Measurements from ENCODE around the gene SREK1IP1.

Gene SREK1IP1

DNA sequence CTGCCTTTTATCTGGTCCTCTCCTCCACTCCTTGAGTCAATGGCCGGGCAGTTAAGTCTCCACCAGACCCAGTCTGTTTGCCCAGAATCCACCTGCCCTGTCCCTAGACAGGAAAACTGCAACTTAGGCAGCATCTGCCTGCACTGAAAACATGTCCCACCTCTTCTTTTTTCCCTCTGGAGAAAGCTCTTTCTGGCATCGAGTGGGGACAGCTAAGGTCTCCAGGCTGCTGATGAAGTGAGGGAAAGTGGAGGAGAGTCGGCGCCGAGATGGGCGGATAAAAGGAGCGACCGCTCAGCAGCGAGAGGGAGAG, 78.4 kb downstream of the SREK1IP1 start:
- DNase-seq = peak in 1 of 10 donors; percentile 21
- intact Hi-C loops (cut with DNase I) = no loop called here

DNA sequence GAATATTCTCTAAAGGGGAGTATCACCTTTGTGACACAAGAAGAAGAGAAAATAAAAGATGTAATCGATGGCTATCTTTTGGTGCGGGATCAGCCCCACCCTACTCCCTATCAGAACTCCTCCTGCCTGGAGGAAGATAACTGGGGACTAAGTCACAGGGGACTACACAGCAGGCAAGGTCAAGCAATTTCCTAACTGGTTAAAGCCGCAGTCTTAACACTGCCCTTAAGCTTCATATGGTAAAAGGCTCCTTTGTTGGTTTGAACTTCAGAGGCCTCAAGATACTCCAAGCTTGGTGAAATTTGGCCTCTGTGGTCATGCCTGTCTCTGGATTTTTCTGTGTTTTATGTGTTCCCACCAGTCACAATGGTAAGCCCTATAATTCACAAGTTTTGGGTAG, 79.5 kb downstream of the SREK1IP1 start:
- no peak for DNase-seq
- intact Hi-C loops (cut with DNase I) = no loop called here

DNA sequence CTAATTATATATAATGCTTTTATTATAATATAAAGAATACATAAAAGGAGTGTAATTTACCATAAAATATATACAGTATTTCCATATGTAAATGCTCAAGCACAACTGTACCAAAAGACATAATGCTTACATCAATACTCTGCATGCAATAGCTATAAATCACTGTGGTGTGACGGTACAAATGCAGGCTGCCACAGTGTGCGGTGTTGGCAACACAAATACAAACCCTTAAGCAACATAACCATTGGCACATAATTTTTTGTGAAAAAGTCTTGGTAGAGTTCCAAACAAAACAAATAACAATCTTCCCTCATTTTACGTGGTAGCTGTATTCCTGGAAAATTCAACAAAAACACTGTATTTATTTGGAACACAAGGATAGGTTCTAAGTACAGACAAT, 80.1 kb downstream of the SREK1IP1 start:
- intact Hi-C loops (cut with DNase I) = no loop called here
- no peak for DNase-seq

GRCh38 chr5:64685866-64686265, 82.6 kb downstream of the SREK1IP1 start:
- no peak for DNase-seq
- intact Hi-C loops (cut with DNase I) = no loop called here

DNA sequence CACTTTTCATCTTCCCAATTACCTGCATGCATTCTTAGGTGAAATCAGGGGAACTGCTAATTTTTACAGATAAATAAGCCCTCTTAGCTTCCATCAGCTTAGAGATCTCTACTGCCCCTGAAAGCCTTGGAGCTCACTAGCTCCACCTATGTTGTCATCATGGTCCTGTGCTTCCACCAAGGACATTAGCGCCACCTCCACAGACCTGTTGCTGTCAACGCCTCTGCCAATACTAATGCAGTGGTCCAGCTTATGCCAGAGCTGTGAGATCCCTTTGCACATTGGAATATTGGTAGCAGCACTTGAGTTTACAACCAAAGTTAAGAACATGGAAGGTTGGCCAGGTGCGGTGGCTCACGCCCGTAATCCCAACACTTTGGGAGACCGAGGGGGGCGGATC, 85.9 kb downstream of the SREK1IP1 start:
- no peak for DNase-seq
- intact Hi-C loops (cut with DNase I) = no loop called here

GRCh38 chr5:64680289-64680688, 88.2 kb downstream of the SREK1IP1 start:
- intact Hi-C loops (cut with DNase I) = no loop called here
- DNase-seq = no peak

DNA sequence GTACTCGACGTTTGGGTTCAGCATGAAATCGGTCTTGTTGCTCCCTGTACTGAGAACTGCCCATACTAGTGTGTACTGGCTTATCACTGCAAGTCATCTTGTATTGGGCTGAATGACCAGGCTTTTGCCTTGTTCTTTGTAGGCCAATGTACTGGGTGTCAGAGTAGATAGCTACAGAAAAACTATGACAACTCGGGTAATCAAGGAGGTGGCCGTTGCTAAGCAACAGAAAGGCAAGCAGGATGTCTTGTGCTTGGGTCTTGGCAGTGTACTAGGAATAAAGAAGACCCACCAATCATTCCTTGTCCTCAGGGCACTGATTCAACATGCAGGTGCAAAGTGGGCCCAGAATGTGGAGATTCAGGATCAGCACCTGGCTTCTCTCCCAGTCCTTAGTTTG, 90.1 kb downstream of the SREK1IP1 start:
- intact Hi-C loops (cut with DNase I) = no loop called here
- DNase-seq = peak in 1 of 10 donors; percentile 15

DNA sequence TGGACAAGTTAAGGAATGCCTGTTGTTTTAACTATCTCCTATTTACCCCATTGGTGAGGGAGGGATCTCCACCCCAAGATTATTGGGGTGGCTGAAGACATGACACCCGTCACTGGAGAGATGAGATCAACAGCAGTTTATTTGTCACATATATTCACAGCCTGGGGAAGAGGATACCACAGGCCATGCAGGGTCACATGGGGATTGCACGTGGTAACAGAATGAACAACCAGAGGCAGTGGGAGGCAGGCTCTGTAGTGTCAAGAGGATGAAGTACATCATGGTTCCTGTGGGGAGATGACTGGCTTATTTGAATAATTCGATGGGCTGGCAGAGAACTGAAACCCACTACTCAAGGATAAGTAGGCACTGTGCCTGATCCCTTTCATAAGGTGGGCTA, 96.8 kb downstream of the SREK1IP1 start:
- DNase-seq = no peak
- intact Hi-C loops (cut with DNase I) = no loop called here

- no peak for DNase-seq
- intact Hi-C loops (cut with DNase I) = no loop called here
Measured at GRCh38 chr5:64670277-64670676, 98.2 kb downstream of the SREK1IP1 start.

Data from posterior cingulate gyrus (tissue), 11 donors.